MM.1S (cell line): ENCODE measurements around the gene MNT.

Experiments used
- DNase-seq: peaks from one replicate; pipeline ENCODE4 v3.0.0-alpha.2; 2015
- H2AFZ ChIP-seq: fragments of 300-600 bp; sonication (generic); 2 replicates; pipeline ENCODE4 v1.6.0; 2016; ENCODE audit warnings: antibody characterized with exemption, low read length
- H3F3A ChIP-seq: fragments of 300-600 bp; sonication (generic); 2 replicates; pipeline ENCODE4 v1.6.1; 2016; ENCODE audit warnings: mild to moderate bottlenecking, antibody characterized with exemption, low read length, moderate library complexity, mixed read lengths; ENCODE audit not compliant: insufficient read depth
- H3K27ac ChIP-seq: fragments of 300-600 bp; sonication (generic); 2 replicates; pipeline ENCODE4 v1.5.1; 2016; ENCODE audit warnings: mild to moderate bottlenecking, low read length
- H3K27me3 ChIP-seq: fragments of 300-600 bp; sonication (generic); replicated peaks from 2 replicates; pipeline ENCODE4 v1.6.0; 2016; ENCODE audit warnings: low read length; ENCODE audit not compliant: insufficient read depth
- H3K36me3 ChIP-seq: fragments of 300-600 bp; sonication (generic); replicated peaks from 2 replicates; pipeline ENCODE4 v1.6.1; 2016; ENCODE audit warnings: mild to moderate bottlenecking, low read length, mixed read lengths; ENCODE audit not compliant: insufficient read depth
- H3K4me1 ChIP-seq: fragments of 300-600 bp; sonication (generic); 2 replicates; pipeline ENCODE4 v1.6.1; 2016; ENCODE audit warnings: low read length, mixed read lengths
- H3K4me2 ChIP-seq: fragments of 300-600 bp; sonication (generic); 2 replicates; pipeline ENCODE4 v1.6.0; 2016; ENCODE audit warnings: low read depth, low read length
- H3K4me3 ChIP-seq: fragments of 300-600 bp; sonication (generic); 2 replicates; pipeline ENCODE4 v1.5.1; 2016; ENCODE audit warnings: low read length, mixed read lengths
- H3K79me2 ChIP-seq: fragments of 300-600 bp; sonication (generic); 2 replicates; pipeline ENCODE4 v1.6.1; 2016; ENCODE audit warnings: mixed run types, low read length, mixed read lengths
- H3K9ac ChIP-seq: fragments of 300-600 bp; sonication (generic); 2 replicates; pipeline ENCODE4 v1.6.1; 2016; ENCODE audit warnings: low read length, mixed read lengths
- H3K9me2 ChIP-seq: fragments of 300-600 bp; sonication (generic); replicated peaks from 2 replicates; pipeline ENCODE4 v1.6.1; 2016; ENCODE audit warnings: mild to moderate bottlenecking, low read length, mixed read lengths; ENCODE audit not compliant: insufficient read depth
- H3K9me3 ChIP-seq: fragments of 300-600 bp; sonication (generic); replicated peaks from 2 replicates; pipeline ENCODE4 v1.6.1; 2016; ENCODE audit warnings: mild to moderate bottlenecking, low read length, mixed read lengths; ENCODE audit not compliant: insufficient read depth
- H4K20me1 ChIP-seq: fragments of 300-600 bp; sonication (generic); 2 replicates; pipeline ENCODE4 v1.6.1; 2016; ENCODE audit warnings: mild to moderate bottlenecking, low read length, moderate library complexity, mixed read lengths; ENCODE audit not compliant: insufficient read depth
- CTCF ChIP-seq: fragments of 300-600 bp; sonication (generic); IDR thresholded peaks from 2 replicates; pipeline ENCODE4 v1.5.1; 2016; ENCODE audit warnings: antibody characterized with exemption, low read length, mixed read lengths
- EZH2 ChIP-seq: fragments of 300-600 bp; sonication (generic); optimal IDR thresholded peaks from 2 replicates; pipeline ENCODE3; 2017; ENCODE audit warnings: low read depth, mild to moderate bottlenecking, antibody characterized with exemption, low read length, mixed read lengths
- EZH2phosphoT487 ChIP-seq: fragments of 300-600 bp; sonication (generic); IDR thresholded peaks from 2 replicates; pipeline ENCODE4 v1.6.1; 2018; ENCODE audit warnings: antibody characterized with exemption, low read length

The MNT gene

GRCh38 chr17:2384439-2385127 lies 16.3 kb downstream of the MNT start:
- H3K9me3 ChIP-seq, result no peaks in the 10 kb centered on the region
- H3K79me2 ChIP-seq, result peaks cover 9% of the 10 kb centered on the region; the same call in 1 of the 2 replicates
- no peaks in the 10 kb centered on the region for H4K20me1 ChIP-seq
- H3K4me2 ChIP-seq, result no peak overlapping the region
- H3K9ac ChIP-seq, result no peak overlapping the region
- no peak for DNase-seq
- no peak overlapping the region for H3K27ac ChIP-seq
- no peaks in the 10 kb centered on the region for H3K27me3 ChIP-seq
- H3K4me3 ChIP-seq, result no peak overlapping the region
- no peak overlapping the region for H2AFZ ChIP-seq
- H3F3A ChIP-seq, result 0 out of 2 replicates have a peak, but pooled peaks cover 9% of the 10 kb centered on the region
- no peaks in the 10 kb centered on the region for H3K4me1 ChIP-seq
- TF ChIP-seq EZH2 (no peak), CTCF (no peak), EZH2phosphoT487 (no peak)
- H3K9me2 ChIP-seq, result no peaks in the 10 kb centered on the region
- no peaks in the 10 kb centered on the region for H3K36me3 ChIP-seq

GRCh38 chr17:2383628-2384167 lies 17.2 kb downstream of the MNT start:
- no peak for DNase-seq
- Histone ChIP-seq H3K4me2 (no peak overlapping the region), H3K27me3 (no peaks in the 10 kb centered on the region), H3K9ac (no peak overlapping the region), H3K4me1 (no peaks in the 10 kb centered on the region), H4K20me1 (no peaks in the 10 kb centered on the region), H3K36me3 (no peaks in the 10 kb centered on the region), H3K9me3 (no peaks in the 10 kb centered on the region), H3K4me3 (no peak overlapping the region), H3K9me2 (no peaks in the 10 kb centered on the region), H3F3A (0 out of 2 replicates have a peak, but pooled peaks cover 9% of the 10 kb centered on the region), H3K27ac (no peak overlapping the region), H3K79me2 (peaks cover 5% of the 10 kb centered on the region; the same call in 1 of the 2 replicates), H2AFZ (no peak overlapping the region)
- TF ChIP-seq EZH2phosphoT487 (no peak), EZH2 (no peak), CTCF (no peak)

- no peaks in the 10 kb centered on the region for H3K9me3 ChIP-seq
- no peak overlapping the region for H3K4me2 ChIP-seq
- H3K9me2 ChIP-seq, result no peaks in the 10 kb centered on the region
- H3K9ac ChIP-seq, result no peak overlapping the region
- 0 out of 2 replicates have a peak, but pooled peaks cover 9% of the 10 kb centered on the region for H3F3A ChIP-seq
- no peaks in the 10 kb centered on the region for H3K4me1 ChIP-seq
- no peak for DNase-seq
- H2AFZ ChIP-seq, result no peak overlapping the region
- no peaks in the 10 kb centered on the region for H3K79me2 ChIP-seq
- no peak overlapping the region for H3K4me3 ChIP-seq
- H4K20me1 ChIP-seq, result no peaks in the 10 kb centered on the region
- no peak for TF ChIP-seq EZH2phosphoT487
- no peak for TF ChIP-seq EZH2
- TF ChIP-seq CTCF, result no peak
- no peak overlapping the region for H3K27ac ChIP-seq
- no peaks in the 10 kb centered on the region for H3K36me3 ChIP-seq
- H3K27me3 ChIP-seq, result no peaks in the 10 kb centered on the region
These were observed 19.8 kb downstream of the MNT start for GRCh38 chr17:2380950-2381649.
